HepG2 (cell line): ENCODE data around the gene UNG. TPM values are rescaled to one million over a fixed set of nuclear protein-coding genes. Genes with fewer than 3 reads are reported as not detected.

Experiments used
- ATF4 ChIP-seq, 2 experiments: fragments of 450-650 bp in 1 of 2; sonication (generic) in 1 of 2; formaldehyde crosslinking; IDR thresholded peaks; 2 replicates each; pipeline versions ENCODE4 v1.5.0 to v1.8.0; 2020 to 2022; ENCODE audit warnings: mild to moderate bottlenecking in 1 of 2, missing genetic modification reagents in 1 of 2
- GABPA ChIP-seq, 2 experiments: IDR thresholded peaks; 2 replicates each; pipeline ENCODE4 v1.6.1; 2011 to 2016; ENCODE audit warnings: low read depth in 2 of 2, low read length in 1 of 2, missing biosample characterization in 1 of 2, missing genetic modification characterization in 1 of 2
- HDAC1 ChIP-seq: sonication (generic); formaldehyde crosslinking; IDR thresholded peaks from 2 replicates; pipeline ENCODE4 v1.5.1; 2020; ENCODE audit warnings: mild to moderate bottlenecking, missing genetic modification reagents
- IRX3 ChIP-seq: sonication (generic); formaldehyde crosslinking; IDR thresholded peaks from 2 replicates; pipeline ENCODE4 v1.8.1; 2023; ENCODE audit warnings: mild to moderate bottlenecking, low read depth, missing genetic modification reagents, borderline replicate concordance
- MAX ChIP-seq: IDR thresholded peaks from 2 replicates; pipeline ENCODE4 v1.6.1; 2012; ENCODE audit warnings: inconsistent platforms
- PATZ1 ChIP-seq: sonication (generic); formaldehyde crosslinking; IDR thresholded peaks from 2 replicates; pipeline ENCODE4 v1.4.0; 2020; ENCODE audit warnings: missing genetic modification reagents
- PCBP2 ChIP-seq: fragments of 200-400 bp; formaldehyde crosslinking; optimal IDR thresholded peaks from 2 replicates; pipeline ENCODE3; 2018; ENCODE audit warnings: low read length, low read depth; ENCODE audit not compliant: poor library complexity, severe bottlenecking
- PPARG ChIP-seq: conservative IDR thresholded peaks from 2 replicates; pipeline ENCODE4 v1.6.1; 2016; ENCODE audit warnings: missing biosample characterization, missing genetic modification reagents
- ZBED4 ChIP-seq: sonication (generic); formaldehyde crosslinking; IDR thresholded peaks from 2 replicates; pipeline ENCODE4 v1.4.0; 2020; ENCODE audit warnings: missing genetic modification reagents, borderline replicate concordance
- ZMAT3 ChIP-seq: sonication (generic); formaldehyde crosslinking; conservative IDR thresholded peaks from 2 replicates; pipeline ENCODE4 v1.7.0; 2021; ENCODE audit warnings: missing genetic modification reagents
- ZNF275 ChIP-seq: sonication (generic); formaldehyde crosslinking; IDR thresholded peaks from 2 replicates; pipeline ENCODE4 v1.8.0; 2022; ENCODE audit warnings: missing genetic modification reagents, mild to moderate bottlenecking, inconsistent platforms, borderline replicate concordance
- ZNF513 ChIP-seq: sonication (generic); formaldehyde crosslinking; conservative IDR thresholded peaks from 2 replicates; pipeline ENCODE4 v1.5.0; 2020; ENCODE audit warnings: missing genetic modification reagents
- ZNF557 ChIP-seq: sonication (generic); formaldehyde crosslinking; IDR thresholded peaks from 2 replicates; pipeline ENCODE4 v1.4.0; 2020; ENCODE audit warnings: missing genetic modification reagents
- ZNF562 ChIP-seq: sonication (generic); formaldehyde crosslinking; IDR thresholded peaks from 2 replicates; pipeline ENCODE4 v1.8.0; 2022; ENCODE audit warnings: missing genetic modification reagents, borderline replicate concordance
- polyA plus RNA-seq, 8 experiments: library from polyadenylated mRNA; depleted of rRNA in 3 of 8; stranded (reverse) in 7 of 8; unstranded in 1 of 8; fragments of >200 nt; fragmentation: Illumina TruSeq in 4 of 8; extraction: Trizol in 4 of 8; gene quantifications; 2 replicates each; pipeline versions ENCODE4 v1.2.1 to v1.2.3, GENCODE V29; 2011 to 2016; ENCODE audit warnings: low read depth in 4 of 8, missing spikeins in 1 of 8, mixed read lengths in 1 of 8; ENCODE audit not compliant: insufficient read depth in 1 of 8
- total RNA-seq, 5 experiments: library from RNA; depleted of rRNA; stranded (reverse); fragments of >200 nt; fragmentation: Illumina TruSeq; extraction: Trizol; gene quantifications; 2 replicates each; pipeline ENCODE4 v1.2.3, GENCODE V29; 2016; ENCODE audit warnings: low read depth in 1 of 5

The UNG gene
- total and polyA plus RNA-seq, 2 of the 13 experiments (the other 11 are each of a cell fraction or from before 2014, with no cell fraction given), result 23.3 to 114 TPM

- TF ChIP-seq ATF4 (CRISPR knock-in tag; IDR thresholded peaks at IDR 0.05) (no peak), PPARG (CRISPR knock-in tag) (no peak), ZNF513 (CRISPR knock-in tag) (no peak), ZNF275 (no peak), ZNF562 (CRISPR knock-in tag) (no peak), ZBED4 (CRISPR knock-in tag) (no peak), GABPA (IDR thresholded peaks at IDR 0.05; ENCODE audit: low read depth, low read length) (no peak), GABPA (CRISPR knock-in tag; IDR thresholded peaks at IDR 0.05; ENCODE audit: low read depth) (peak; percentile 27; the same call in 1 of the 2 replicates), HDAC1 (CRISPR knock-in tag) (peak; percentile 13; the same call in 1 of the 2 replicates), ZMAT3 (CRISPR knock-in tag) (no peak), IRX3 (CRISPR knock-in tag) (0 out of 2 replicates have a peak, but pooled peaks have one; percentile 2), PATZ1 (CRISPR knock-in tag) (no peak), PCBP2 (no peak), MAX (no peak), ZNF557 (0 out of 2 replicates have a peak, but pooled peaks have one; percentile 37)
Observed at GRCh38 chr12:109098183-109098604, 797 bp downstream of the UNG start (continued).
